ENCODE results near the gene ANO6.

- TF ChIP-seq ZFX (IDR thresholded peaks at IDR 0.05) (no peak), CTCF (conservative IDR thresholded peaks at IDR 0.05) (no peak)
Measured at GRCh38 chr12:45242180-45242579, 26.3 kb downstream of the ANO6 start.
